ENCODE measurements around the gene TMEM272. TPM values are rescaled to one million over a fixed set of nuclear protein-coding genes. Genes with fewer than 3 reads are reported as not detected.

The TMEM272 gene
- total RNA-seq, 1 experiment from 2014 or later: 0.17 TPM

DNA sequence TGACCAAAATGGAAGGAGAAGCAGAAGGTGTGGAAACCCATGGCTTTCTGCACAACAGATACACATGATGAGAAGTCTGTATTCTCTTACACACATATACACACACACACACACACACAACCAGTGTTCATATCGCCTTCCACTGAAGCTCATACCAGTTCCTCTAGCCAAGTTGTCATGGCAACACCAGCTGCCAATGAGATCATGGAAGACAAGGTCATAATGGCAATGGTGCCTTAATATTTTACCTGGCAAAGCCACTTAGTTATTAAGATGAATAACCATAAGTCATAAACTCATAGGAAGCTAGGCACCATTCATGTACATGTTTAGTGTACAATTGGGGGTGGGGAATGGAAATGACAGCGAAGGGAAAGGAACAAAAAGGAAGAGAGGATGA lies 38.4 kb downstream of the TMEM272 start:
- Histone ChIP-seq H3K4me2 (ENCODE audit: low read length) (no peak overlapping the region), H3K27me3 (ENCODE audit: insufficient read depth, low read length) (no peaks in the 10 kb centered on the region), H3K79me2 (ENCODE audit: insufficient read depth, low read length) (no peaks in the 10 kb centered on the region), H4K20me1 (ENCODE audit: insufficient read depth) (no peaks in the 10 kb centered on the region), H3K36me3 (ENCODE audit: control insufficient read depth in 1 of 2, insufficient read depth in 2 of 2, low read length in 2 of 2) (no peaks in the 10 kb centered on the region), H3K4me3 (replicated peaks in 1 of 2; ENCODE audit: low read depth in 1 of 2, low read length in 2 of 2) (no peak overlapping the region), H3K27ac (ENCODE audit: low read depth, low read length) (no peak overlapping the region), H3K9me2 (ENCODE audit: insufficient read depth) (no peaks in the 10 kb centered on the region), H3K9me3 (ENCODE audit: control insufficient read depth in 1 of 2, insufficient read depth in 1 of 2, low read depth in 1 of 2, low read length in 2 of 2) (no peaks in the 10 kb centered on the region), H2AFZ (ENCODE audit: low read depth, low read length, poor library complexity, severe bottlenecking) (no peak overlapping the region), H3K9ac (ENCODE audit: low read length) (no peak overlapping the region), H3K4me1 (ENCODE audit: control insufficient read depth in 1 of 2, insufficient read depth in 2 of 2, low read length in 2 of 2) (peaks cover 19 to 32% of the 10 kb centered on the region in 2 experiments)
- RAD21 ChIA-PET (ENCODE audit: low non-redundant PET in 1 of 2, low total read pairs in 2 of 2, uncharacterized antibody in 2 of 2, unreplicated experiment in 2 of 2): no interaction called here
- CTCF ChIA-PET: interaction anchor here (0.9 kb wide), 1 partner anchor 9 kb away, joined by 6 read pairs; no protein-coding TSS in a partner anchor
- intact Hi-C loops (cut with micrococcal nuclease): no loop called here
- ATAC-seq (no peak), DNase-seq (ENCODE audit: low read depth, low spot score) (no peak)
- POLR2A ChIA-PET: no interaction called here
- no TSS peak for BruUV-seq (replicated peaks)
- TF ChIP-seq FOSL1 (IDR thresholded peaks at IDR 0.05; ENCODE audit: low read depth): no peak
- no peak for TF ChIP-seq SP1 (IDR thresholded peaks at IDR 0.05; ENCODE audit: low read depth)

DNA sequence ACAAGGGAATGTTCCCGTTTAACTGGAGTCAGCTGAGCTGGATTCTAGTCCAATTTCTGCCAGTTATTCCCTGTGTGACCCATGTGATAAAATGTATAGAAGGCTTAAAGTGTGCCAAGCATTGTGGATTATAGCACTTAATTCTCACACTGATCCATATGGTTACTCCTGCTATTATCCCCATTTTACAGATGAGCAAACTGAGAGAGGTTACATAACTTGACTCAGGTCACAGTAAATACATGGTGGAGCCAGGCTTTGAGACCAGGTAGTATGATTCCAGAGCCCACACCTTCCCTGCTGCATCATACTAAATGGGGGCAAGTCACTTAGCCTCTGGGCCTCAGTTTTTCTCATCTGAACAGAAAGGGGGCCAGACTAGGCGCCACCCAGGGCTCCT lies 39.1 kb downstream of the TMEM272 start:
- Histone ChIP-seq H3K9me3 (ENCODE audit: control insufficient read depth in 1 of 2, insufficient read depth in 1 of 2, low read depth in 1 of 2, low read length in 2 of 2) (no peaks in the 10 kb centered on the region), H3K27ac (ENCODE audit: low read depth, low read length) (no peak overlapping the region), H3K27me3 (ENCODE audit: insufficient read depth, low read length) (no peaks in the 10 kb centered on the region), H3K4me3 (replicated peaks in 1 of 2; ENCODE audit: low read depth in 1 of 2, low read length in 2 of 2) (no peak overlapping the region), H3K79me2 (ENCODE audit: insufficient read depth, low read length) (no peaks in the 10 kb centered on the region), H3K4me2 (ENCODE audit: low read length) (no peak overlapping the region), H2AFZ (ENCODE audit: low read depth, low read length, poor library complexity, severe bottlenecking) (no peak overlapping the region), H3K9me2 (ENCODE audit: insufficient read depth) (no peaks in the 10 kb centered on the region), H3K36me3 (ENCODE audit: control insufficient read depth in 1 of 2, insufficient read depth in 2 of 2, low read length in 2 of 2) (no peaks in the 10 kb centered on the region), H4K20me1 (ENCODE audit: insufficient read depth) (no peaks in the 10 kb centered on the region), H3K9ac (ENCODE audit: low read length) (no peak overlapping the region), H3K4me1 (ENCODE audit: control insufficient read depth in 1 of 2, insufficient read depth in 2 of 2, low read length in 2 of 2) (peaks cover 22 to 34% of the 10 kb centered on the region in 2 experiments)
- ChIA-PET POLR2A (interaction anchor here (1.1 kb wide), 1 partner anchor 14 kb away, joined by 3 read pairs; no protein-coding TSS in a partner anchor), CTCF (interaction anchor here (0.9 kb wide), 1 partner anchor 8 kb away, joined by 6 read pairs; no protein-coding TSS in a partner anchor), RAD21 (ENCODE audit: low non-redundant PET in 1 of 2, low total read pairs in 2 of 2, uncharacterized antibody in 2 of 2, unreplicated experiment in 2 of 2) (no interaction called here)
- BruUV-seq (replicated peaks): no TSS peak
- TF ChIP-seq CBX3 (IDR thresholded peaks at IDR 0.05; ENCODE audit: low read depth): no peak
- TF ChIP-seq CEBPB (IDR thresholded peaks at IDR 0.05; ENCODE audit: low read depth): no peak
- TF ChIP-seq, protein P1, sequence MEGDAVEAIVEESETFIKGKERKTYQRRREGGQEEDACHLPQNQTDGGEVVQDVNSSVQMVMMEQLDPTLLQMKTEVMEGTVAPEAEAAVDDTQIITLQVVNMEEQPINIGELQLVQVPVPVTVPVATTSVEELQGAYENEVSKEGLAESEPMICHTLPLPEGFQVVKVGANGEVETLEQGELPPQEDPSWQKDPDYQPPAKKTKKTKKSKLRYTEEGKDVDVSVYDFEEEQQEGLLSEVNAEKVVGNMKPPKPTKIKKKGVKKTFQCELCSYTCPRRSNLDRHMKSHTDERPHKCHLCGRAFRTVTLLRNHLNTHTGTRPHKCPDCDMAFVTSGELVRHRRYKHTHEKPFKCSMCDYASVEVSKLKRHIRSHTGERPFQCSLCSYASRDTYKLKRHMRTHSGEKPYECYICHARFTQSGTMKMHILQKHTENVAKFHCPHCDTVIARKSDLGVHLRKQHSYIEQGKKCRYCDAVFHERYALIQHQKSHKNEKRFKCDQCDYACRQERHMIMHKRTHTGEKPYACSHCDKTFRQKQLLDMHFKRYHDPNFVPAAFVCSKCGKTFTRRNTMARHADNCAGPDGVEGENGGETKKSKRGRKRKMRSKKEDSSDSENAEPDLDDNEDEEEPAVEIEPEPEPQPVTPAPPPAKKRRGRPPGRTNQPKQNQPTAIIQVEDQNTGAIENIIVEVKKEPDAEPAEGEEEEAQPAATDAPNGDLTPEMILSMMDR (IDR thresholded peaks at IDR 0.05 in 2 of 3, conservative IDR thresholded peaks at IDR 0.05 in 1 of 3; ENCODE audit: borderline replicate concordance in 1 of 3, insufficient read depth in 1 of 3, low read depth in 2 of 3, low read length in 2 of 3): no peak
- TF ChIP-seq SRF (IDR thresholded peaks at IDR 0.05; ENCODE audit: low read depth): no peak
- no peak for TF ChIP-seq EZH2 (IDR thresholded peaks at IDR 0.05)
- no peak for TF ChIP-seq EZH2phosphoT487 (IDR thresholded peaks at IDR 0.05; ENCODE audit: borderline replicate concordance)
- intact Hi-C loops (cut with micrococcal nuclease): no loop called here
- DNase-seq (ENCODE audit: low read depth, low spot score) (no peak), ATAC-seq (no peak)
